Adipocyte (in vitro differentiated cells): ENCODE measurements around the gene FCAMR.
"Not testable (repeated sequence)": the region's sequence is repeated elsewhere in the genome, so short reads cannot be mapped to it uniquely, and the experiment has no call there.

ENCODE experiments used
- DNase-seq: peaks from one replicate; pipeline ENCODE4 v3.0.0-alpha.2; 2015; ENCODE audit warnings: low read depth
- H3K27me3 ChIP-seq: replicated peaks from 2 replicates; pipeline ENCODE4 v1.7.0; 2013; ENCODE audit warnings: mild to moderate bottlenecking, low read length, moderate library complexity; ENCODE audit not compliant: control insufficient read depth, insufficient read depth
- H3K36me3 ChIP-seq: 2 replicates; pipeline ENCODE4 v1.7.0; 2013; ENCODE audit warnings: low read length, mild to moderate bottlenecking, moderate library complexity; ENCODE audit not compliant: control insufficient read depth, insufficient read depth, severe bottlenecking
- H3K4me1 ChIP-seq: 2 replicates; pipeline ENCODE4 v1.7.0; 2013; ENCODE audit warnings: mild to moderate bottlenecking, low read length, moderate library complexity; ENCODE audit not compliant: control insufficient read depth, insufficient read depth
- H3K4me3 ChIP-seq: 2 replicates; pipeline ENCODE4 v1.7.0; 2013; ENCODE audit warnings: mild to moderate bottlenecking, low read length, moderate library complexity
- H3K9ac ChIP-seq: 2 replicates; pipeline ENCODE4 v1.7.0; 2013; ENCODE audit warnings: mild to moderate bottlenecking, low read length, moderate library complexity
- H3K9me3 ChIP-seq: 2 replicates; pipeline ENCODE4 v1.7.0; 2013; ENCODE audit warnings: mild to moderate bottlenecking, low read length, moderate library complexity; ENCODE audit not compliant: control insufficient read depth

FCAMR gene

DNA sequence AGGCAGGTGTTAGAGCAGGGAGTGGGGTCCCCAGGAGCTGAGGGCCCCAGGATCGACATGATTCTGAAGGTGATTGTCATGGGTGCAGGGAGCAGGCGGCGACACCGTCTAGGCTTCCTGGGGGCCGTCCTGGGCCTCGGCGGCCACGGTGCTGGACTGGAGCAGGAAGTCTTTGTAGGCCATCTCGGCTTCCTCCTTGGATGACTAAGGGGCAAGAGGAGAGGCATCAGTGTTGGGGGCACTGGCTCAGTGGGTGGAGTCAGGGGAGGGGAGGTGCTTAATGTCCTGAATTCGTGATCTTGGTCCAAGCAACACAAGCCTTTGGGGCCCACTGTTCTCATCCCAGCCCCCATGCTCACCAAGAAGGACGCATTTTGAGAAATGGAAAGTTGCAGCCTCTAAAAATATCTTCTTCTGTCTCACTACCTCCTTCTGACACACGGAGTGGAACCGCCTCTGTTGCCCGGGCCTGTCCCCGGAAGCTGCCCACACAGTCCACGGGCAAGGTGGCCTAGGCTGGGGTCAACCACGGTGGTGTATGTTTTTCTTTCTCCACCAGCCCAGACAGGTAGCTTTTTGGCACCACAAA, 40.0 kb downstream of the FCAMR start:
- no peak overlapping the region for H3K4me3 ChIP-seq
- H3K36me3 ChIP-seq: no peaks in the 10 kb centered on the region
- no peak for DNase-seq
- peaks cover 22% of the 10 kb centered on the region for H3K27me3 ChIP-seq
- H3K9ac ChIP-seq: no peak overlapping the region
- H3K4me1 ChIP-seq: no peaks in the 10 kb centered on the region
- H3K9me3 ChIP-seq: no peaks in the 10 kb centered on the region

DNA sequence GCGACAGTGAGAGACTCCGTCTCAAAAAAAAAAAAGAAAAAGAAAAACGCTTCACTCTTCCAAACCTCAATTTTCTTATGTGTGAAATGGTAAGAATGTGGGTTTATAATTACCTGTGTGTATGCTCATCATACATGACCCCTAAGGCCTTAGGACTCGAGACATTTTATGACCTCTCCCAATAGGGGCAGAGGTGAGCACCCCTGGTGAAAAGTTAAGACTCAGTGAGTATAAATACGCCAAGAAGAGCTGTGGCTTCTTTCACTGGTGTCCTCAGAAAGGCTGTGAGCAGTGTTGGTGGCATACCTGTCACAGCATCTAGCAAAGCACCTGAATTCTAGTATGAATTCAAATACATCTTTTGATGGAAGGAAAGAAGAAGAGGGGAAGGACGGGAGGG, 40.7 kb downstream of the FCAMR start:
- H3K9me3 ChIP-seq: no peaks in the 10 kb centered on the region
- peaks cover 17% of the 10 kb centered on the region for H3K27me3 ChIP-seq
- H3K4me1 ChIP-seq: no peaks in the 10 kb centered on the region
- DNase-seq: no peak
- H3K4me3 ChIP-seq: no peak overlapping the region
- no peak overlapping the region for H3K9ac ChIP-seq
- no peaks in the 10 kb centered on the region for H3K36me3 ChIP-seq

GRCh38 chr1:206926286-206926685, 44.0 kb downstream of the FCAMR start:
- no peaks in the 10 kb centered on the region for H3K4me1 ChIP-seq
- DNase-seq: no peak
- no peaks in the 10 kb centered on the region for H3K36me3 ChIP-seq
- H3K9ac ChIP-seq: no peak overlapping the region
- peaks cover 15% of the 10 kb centered on the region for H3K27me3 ChIP-seq
- H3K9me3 ChIP-seq: no peaks in the 10 kb centered on the region
- no peak overlapping the region for H3K4me3 ChIP-seq

GRCh38 chr1:206925106-206925736, 45.0 kb downstream of the FCAMR start:
- Histone ChIP-seq H3K9me3 (no peaks in the 10 kb centered on the region), H3K9ac (no peak overlapping the region), H3K27me3 (peaks cover 9% of the 10 kb centered on the region), H3K36me3 (no peaks in the 10 kb centered on the region), H3K4me1 (no peaks in the 10 kb centered on the region), H3K4me3 (no peak overlapping the region)
- no peak for DNase-seq

DNA sequence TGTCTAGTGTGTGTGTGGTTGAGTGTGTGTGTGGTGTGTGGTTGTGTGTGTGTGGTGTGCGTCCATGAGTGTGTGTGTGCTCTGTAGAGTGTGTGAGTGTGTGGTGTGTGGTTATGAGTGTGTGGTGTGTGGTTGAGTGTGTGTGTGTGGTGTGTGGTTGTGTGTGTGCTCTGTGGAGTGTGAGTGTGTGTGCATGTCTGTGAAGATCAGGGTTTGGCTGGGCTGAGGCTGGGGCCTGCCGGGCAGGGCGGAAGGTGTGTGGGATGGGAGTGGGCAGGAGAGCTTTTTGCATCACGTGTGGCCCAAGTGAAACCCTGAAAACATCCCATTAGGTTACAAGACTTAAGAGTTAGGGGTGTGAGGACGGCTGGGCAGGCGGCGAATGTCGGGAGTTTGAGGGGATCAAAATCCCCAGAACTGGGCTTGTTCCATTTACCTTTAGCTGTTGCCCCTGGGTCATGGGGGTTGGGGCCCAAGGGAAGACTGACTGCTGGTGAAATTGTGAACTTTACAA, 45.6 kb downstream of the FCAMR start:
- H3K4me3 ChIP-seq: no peak overlapping the region
- no peaks in the 10 kb centered on the region for H3K4me1 ChIP-seq
- no peaks in the 10 kb centered on the region for H3K9me3 ChIP-seq
- no peak overlapping the region for H3K9ac ChIP-seq
- no peak for DNase-seq
- no peaks in the 10 kb centered on the region for H3K36me3 ChIP-seq
- H3K27me3 ChIP-seq: peaks cover 9% of the 10 kb centered on the region

DNA sequence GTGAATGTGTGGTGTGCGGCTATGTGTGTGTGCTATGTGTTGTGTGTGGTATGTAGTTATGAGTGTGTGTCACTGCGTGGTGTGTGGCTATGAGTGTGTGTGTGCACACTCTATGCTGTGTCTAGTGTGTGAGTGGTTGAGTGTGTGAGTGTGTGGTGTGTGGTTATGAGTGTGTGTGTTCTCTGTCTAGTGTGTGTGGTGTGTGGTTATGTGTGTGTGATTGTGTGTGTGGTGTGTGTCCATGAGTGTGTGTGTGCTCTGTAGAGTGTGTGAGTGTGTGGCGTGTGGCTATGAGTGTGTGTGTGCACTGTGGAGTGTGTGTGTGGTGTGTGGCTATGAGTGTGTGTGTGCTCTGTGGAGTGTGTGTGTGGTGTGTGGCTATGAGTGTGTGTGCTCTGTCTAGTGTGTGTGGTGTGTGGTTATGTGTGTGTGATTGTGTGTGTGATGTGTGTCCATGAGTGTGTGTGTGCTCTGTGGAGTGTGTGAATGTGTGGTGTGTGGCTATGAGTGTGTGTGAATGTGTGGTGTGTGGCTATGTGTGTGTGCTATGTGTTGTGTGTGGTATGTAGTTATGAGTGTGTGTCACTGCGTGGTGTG, 46.2 kb downstream of the FCAMR start:
- DNase-seq, H3K4me3 ChIP-seq, H3K9ac ChIP-seq, H3K4me1 ChIP-seq, H3K9me3 ChIP-seq, H3K36me3 ChIP-seq, H3K27me3 ChIP-seq: not testable (repeated sequence)

DNA sequence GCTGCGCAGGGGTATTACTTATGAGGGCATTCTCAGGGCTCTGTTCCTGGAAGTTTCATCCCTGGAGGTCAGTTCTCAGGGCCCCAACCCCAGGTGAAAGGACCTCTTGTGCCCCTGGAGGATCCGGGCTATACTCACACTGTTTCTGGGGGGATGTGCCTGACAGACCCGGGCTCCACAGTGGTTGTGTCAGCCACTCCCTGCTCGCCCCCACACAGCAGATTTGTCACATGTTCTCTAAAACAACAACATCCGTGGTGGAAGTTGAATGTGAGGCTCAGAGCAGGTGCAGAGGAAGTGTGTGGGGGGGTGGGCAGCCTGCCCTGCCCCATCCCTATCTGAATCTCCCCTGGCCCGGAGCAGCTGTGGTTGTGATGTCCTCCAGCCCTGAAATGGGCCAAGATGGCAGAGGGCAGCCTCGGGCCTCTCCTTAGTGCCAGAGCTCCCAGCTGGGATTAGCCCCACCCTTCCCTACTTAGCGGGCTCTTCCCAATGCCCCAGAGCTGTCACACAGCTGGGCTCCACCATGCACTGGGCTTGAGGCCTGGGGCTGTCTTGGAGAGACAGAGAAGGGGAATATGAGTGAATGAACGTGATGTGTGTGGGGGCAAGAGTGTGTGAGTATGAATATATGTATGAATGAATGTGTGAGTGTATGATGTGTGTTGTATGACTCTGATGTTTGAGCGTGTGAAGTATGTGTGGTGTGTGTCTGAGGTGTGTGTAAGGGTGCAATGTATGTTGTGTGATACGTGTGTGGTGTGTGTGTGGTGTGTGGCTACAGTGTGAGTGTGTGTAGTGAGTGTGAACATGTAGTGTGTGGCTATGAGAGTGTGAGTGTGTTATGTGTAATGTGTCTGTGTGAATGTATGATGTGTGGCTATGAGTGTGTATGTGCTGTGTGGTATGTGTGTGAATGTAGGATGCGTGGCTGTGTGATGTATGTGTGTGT, 47.0 kb downstream of the FCAMR start:
- no peaks in the 10 kb centered on the region for H3K36me3 ChIP-seq
- peaks cover 9% of the 10 kb centered on the region for H3K27me3 ChIP-seq
- H3K4me1 ChIP-seq: no peaks in the 10 kb centered on the region
- H3K4me3 ChIP-seq: no peak overlapping the region
- no peak overlapping the region for H3K9ac ChIP-seq
- no peak for DNase-seq
- no peaks in the 10 kb centered on the region for H3K9me3 ChIP-seq

DNA sequence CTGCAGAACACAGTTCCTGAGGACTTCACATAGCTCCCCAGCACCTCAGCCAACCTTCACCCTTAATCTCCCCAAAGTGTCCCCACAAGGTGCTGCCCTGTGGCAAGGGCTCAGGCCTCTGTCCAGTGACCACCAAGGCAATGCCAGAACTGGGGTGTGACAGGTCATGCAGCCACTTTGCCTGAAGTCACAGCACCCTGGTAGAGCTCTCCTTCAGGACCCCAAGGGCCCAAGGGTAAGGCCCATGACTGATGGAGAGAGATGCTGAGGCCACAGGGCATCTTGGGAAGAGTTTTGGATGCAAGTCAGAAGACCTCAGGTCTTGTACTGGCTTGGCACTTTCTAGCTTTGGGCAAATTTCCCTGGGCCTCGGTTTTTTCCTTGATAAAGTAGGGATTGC, 47.7 kb downstream of the FCAMR start:
- Histone ChIP-seq H3K4me3 (no peak overlapping the region), H3K9me3 (no peaks in the 10 kb centered on the region), H3K27me3 (peaks cover 12% of the 10 kb centered on the region), H3K36me3 (no peaks in the 10 kb centered on the region), H3K4me1 (no peaks in the 10 kb centered on the region), H3K9ac (no peak overlapping the region)
- DNase-seq: no peak

GRCh38 chr1:206921772-206922265, 48.4 kb downstream of the FCAMR start, which contains the start of gene FCMR:
TSS of gene FCMR (minus strand) at chr1:206921941. CDS start at chr1:206921854, 87 bp downstream.
- Histone ChIP-seq H3K4me1 (no peaks in the 10 kb centered on the region), H3K27me3 (peaks cover 12% of the 10 kb centered on the region), H3K9me3 (no peaks in the 10 kb centered on the region), H3K4me3 (no peak within 1 kb of the TSS), H3K36me3 (no peaks in the 10 kb centered on the region), H3K9ac (no peak within 1 kb of the TSS)
- DNase-seq: no peak

DNA sequence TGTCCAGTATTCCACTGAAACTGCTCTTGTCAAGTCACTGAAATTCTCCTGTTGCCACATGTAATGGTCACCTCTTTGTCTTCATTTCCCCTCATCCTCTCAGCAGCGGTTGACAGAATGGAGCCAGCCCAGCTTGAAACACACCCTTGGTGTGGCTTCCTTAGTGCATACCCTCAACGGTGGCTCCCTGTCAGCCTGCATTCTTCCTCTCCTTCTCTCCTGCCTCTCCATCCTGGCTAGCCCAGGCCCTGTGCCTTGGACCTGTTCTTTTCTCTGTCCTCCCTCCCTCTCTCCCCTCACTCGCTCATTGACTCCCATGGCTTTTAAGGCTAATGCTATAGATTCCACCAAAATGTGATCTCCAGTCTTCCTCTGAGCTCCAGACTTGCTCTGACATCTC, 52.2 kb downstream of the FCAMR start:
- no peaks in the 10 kb centered on the region for H3K36me3 ChIP-seq
- no peak for DNase-seq
- H3K9ac ChIP-seq: no peak overlapping the region
- H3K4me1 ChIP-seq: no peaks in the 10 kb centered on the region
- peaks cover 43% of the 10 kb centered on the region for H3K27me3 ChIP-seq
- H3K9me3 ChIP-seq: no peaks in the 10 kb centered on the region
- no peak overlapping the region for H3K4me3 ChIP-seq
